Loucy (cell line): ENCODE measurements around the gene PMVK.

Experiments used
- H2AFZ ChIP-seq: fragments of 200-600 bp; sonication (generic); 2 replicates; pipeline ENCODE4 v1.6.0; 2016; ENCODE audit warnings: antibody characterized with exemption, mild to moderate bottlenecking, low read length, moderate library complexity
- H3F3A ChIP-seq: fragments of 200-600 bp; 2 replicates; pipeline ENCODE4 v1.6.0; 2016; ENCODE audit warnings: antibody characterized with exemption, low read depth, mild to moderate bottlenecking
- H3K27me3 ChIP-seq: fragments of 200-600 bp; sonication (generic); 2 replicates; pipeline ENCODE4 v1.6.1; 2014; ENCODE audit warnings: low read length, mild to moderate bottlenecking; ENCODE audit not compliant: insufficient read depth, poor library complexity, severe bottlenecking
- H3K36me3 ChIP-seq: fragments of 200-600 bp; sonication (generic); 2 replicates; pipeline ENCODE4 v1.6.1; 2016; ENCODE audit warnings: low read length; ENCODE audit not compliant: insufficient read depth
- H3K4me1 ChIP-seq: fragments of 200-600 bp; sonication (generic); 2 replicates; pipeline ENCODE4 v1.5.1; 2014; ENCODE audit warnings: low read length, mild to moderate bottlenecking; ENCODE audit not compliant: insufficient read depth, poor library complexity, severe bottlenecking
- H3K4me2 ChIP-seq: fragments of 200-600 bp; sonication (generic); 2 replicates; pipeline ENCODE4 v1.6.0; 2014; ENCODE audit warnings: antibody characterized with exemption, low read length, low read depth, mild to moderate bottlenecking; ENCODE audit not compliant: poor library complexity, severe bottlenecking
- H3K4me3 ChIP-seq: fragments of 200-600 bp; sonication (generic); 2 replicates; pipeline ENCODE4 v1.5.1; 2014; ENCODE audit warnings: low read length, mild to moderate bottlenecking, mixed read lengths; ENCODE audit not compliant: poor library complexity, severe bottlenecking
- H3K79me2 ChIP-seq: fragments of 200-600 bp; sonication (generic); 2 replicates; pipeline ENCODE4 v1.6.1; 2014; ENCODE audit warnings: low read length; ENCODE audit not compliant: insufficient read depth
- H3K9ac ChIP-seq: fragments of 200-600 bp; sonication (generic); 2 replicates; pipeline ENCODE4 v1.6.0; 2014; ENCODE audit warnings: mild to moderate bottlenecking, low read depth, low read length, moderate library complexity; ENCODE audit not compliant: poor library complexity, severe bottlenecking
- H3K9me2 ChIP-seq: fragments of 200-600 bp; sonication (generic); replicated peaks from 2 replicates; pipeline ENCODE4 v1.6.1; 2016; ENCODE audit warnings: low read depth, low read length, mixed read lengths
- H3K9me3 ChIP-seq: fragments of 200-600 bp; sonication (generic); 2 replicates; pipeline ENCODE4 v1.6.1; 2014; ENCODE audit warnings: mild to moderate bottlenecking, antibody characterized with exemption, low read length, low read depth; ENCODE audit not compliant: insufficient read depth
- H4K20me1 ChIP-seq: fragments of 200-600 bp; sonication (generic); 2 replicates; pipeline ENCODE4 v1.6.0; 2014; ENCODE audit warnings: antibody characterized with exemption, low read length, mild to moderate bottlenecking; ENCODE audit not compliant: insufficient read depth, poor library complexity, severe bottlenecking
- CTCF ChIP-seq: fragments of 200-600 bp; sonication (generic); conservative IDR thresholded peaks from 2 replicates; pipeline ENCODE4 v1.5.1; 2014; ENCODE audit warnings: mild to moderate bottlenecking, antibody characterized with exemption, low read length
- EZH2phosphoT487 ChIP-seq: fragments of 200-600 bp; IDR thresholded peaks from 2 replicates; pipeline ENCODE4 v1.6.1; 2018; ENCODE audit warnings: antibody characterized with exemption, mild to moderate bottlenecking, moderate library complexity, borderline replicate concordance

PMVK gene

GRCh38 chr1:154964359-154964758, 27.8 kb upstream of the PMVK start:
- Histone ChIP-seq H4K20me1 (peaks cover 13% of the 10 kb centered on the region), H3K4me3 (no peak overlapping the region), H3K9me2 (no peaks in the 10 kb centered on the region), H3K4me2 (no peak overlapping the region), H3K9ac (no peak overlapping the region), H3K4me1 (peaks cover 22% of the 10 kb centered on the region), H2AFZ (no peak overlapping the region), H3K36me3 (peaks cover 40% of the 10 kb centered on the region; the same call in 1 of the 2 replicates), H3F3A (no peaks in the 10 kb centered on the region; the same call in 1 of the 2 replicates), H3K27me3 (no peaks in the 10 kb centered on the region), H3K79me2 (peaks cover 51% of the 10 kb centered on the region), H3K9me3 (no peaks in the 10 kb centered on the region)
- TF ChIP-seq EZH2phosphoT487 (no peak), CTCF (no peak)

- no peak for TF ChIP-seq CTCF
- H3K4me2 ChIP-seq, result peak overlapping the region; percentile 96
- H3K79me2 ChIP-seq, result peaks cover 51% of the 10 kb centered on the region
- peak overlapping the region; percentile 93 for H3K9ac ChIP-seq
- no peaks in the 10 kb centered on the region; the same call in 1 of the 2 replicates for H3F3A ChIP-seq
- peaks cover 40% of the 10 kb centered on the region; the same call in 1 of the 2 replicates for H3K36me3 ChIP-seq
- H3K4me1 ChIP-seq, result peaks cover 21% of the 10 kb centered on the region
- H3K9me3 ChIP-seq, result no peaks in the 10 kb centered on the region
- no peaks in the 10 kb centered on the region for H3K27me3 ChIP-seq
- peak overlapping the region; percentile 92 for H3K4me3 ChIP-seq
- no peaks in the 10 kb centered on the region for H3K9me2 ChIP-seq
- H2AFZ ChIP-seq, result no peak overlapping the region
- H4K20me1 ChIP-seq, result peaks cover 19% of the 10 kb centered on the region
Observed at GRCh38 chr1:154963643-154964042, 27.1 kb upstream of the PMVK start.

GRCh38 chr1:154962795-154963330, 26.3 kb upstream of the PMVK start:
- H3F3A ChIP-seq, result no peaks in the 10 kb centered on the region; the same call in 1 of the 2 replicates

More at GRCh38 chr1:154962795-154963330, 26.3 kb upstream of the PMVK start:
- peaks cover 54% of the 10 kb centered on the region for H3K79me2 ChIP-seq
- peaks cover 22% of the 10 kb centered on the region for H3K4me1 ChIP-seq
- no peaks in the 10 kb centered on the region for H3K9me2 ChIP-seq
- H3K4me2 ChIP-seq, result peak overlapping the region; percentile 96
- peaks cover 33% of the 10 kb centered on the region; the same call in 1 of the 2 replicates for H3K36me3 ChIP-seq
- H4K20me1 ChIP-seq, result peaks cover 19% of the 10 kb centered on the region
- peak overlapping the region; percentile 92 for H3K4me3 ChIP-seq
- no peaks in the 10 kb centered on the region for H3K9me3 ChIP-seq
- no peaks in the 10 kb centered on the region for H3K27me3 ChIP-seq
- peak overlapping the region; percentile 93 for H3K9ac ChIP-seq
- TF ChIP-seq CTCF (no peak), EZH2phosphoT487 (no peak)
- no peak overlapping the region for H2AFZ ChIP-seq
